Measurements from ENCODE around the gene CALHM4.
A peak's percentile ranks its signal among the peaks of the same experiment; 100 is the strongest.

The CALHM4 gene, protein sequence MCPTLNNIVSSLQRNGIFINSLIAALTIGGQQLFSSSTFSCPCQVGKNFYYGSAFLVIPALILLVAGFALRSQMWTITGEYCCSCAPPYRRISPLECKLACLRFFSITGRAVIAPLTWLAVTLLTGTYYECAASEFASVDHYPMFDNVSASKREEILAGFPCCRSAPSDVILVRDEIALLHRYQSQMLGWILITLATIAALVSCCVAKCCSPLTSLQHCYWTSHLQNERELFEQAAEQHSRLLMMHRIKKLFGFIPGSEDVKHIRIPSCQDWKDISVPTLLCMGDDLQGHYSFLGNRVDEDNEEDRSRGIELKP

DNA sequence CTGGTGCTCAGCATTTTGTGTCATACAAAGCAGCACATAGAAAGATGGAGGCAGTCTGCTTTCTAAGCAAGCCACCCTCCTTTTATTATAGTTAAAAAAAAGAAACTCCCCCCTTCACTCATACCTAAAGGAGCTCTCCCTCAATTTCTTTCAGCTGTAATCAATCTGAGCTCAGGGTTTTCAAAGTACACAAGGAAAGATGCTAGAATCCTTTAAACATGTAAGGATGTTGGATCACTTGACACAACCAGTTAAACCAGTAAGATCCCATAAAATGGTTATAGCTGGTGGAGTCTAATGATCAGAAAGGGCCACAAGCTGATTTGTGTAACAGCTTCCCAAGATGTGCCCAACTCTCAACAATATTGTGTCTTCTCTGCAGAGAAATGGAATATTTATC lies at the start of gene CALHM4:
TSS of gene CALHM4 (plus strand) at position 301 of the 400 bp plus-strand sequence. CDS start at position 344, 43 bp downstream.
- no peak for DNase-seq

DNA sequence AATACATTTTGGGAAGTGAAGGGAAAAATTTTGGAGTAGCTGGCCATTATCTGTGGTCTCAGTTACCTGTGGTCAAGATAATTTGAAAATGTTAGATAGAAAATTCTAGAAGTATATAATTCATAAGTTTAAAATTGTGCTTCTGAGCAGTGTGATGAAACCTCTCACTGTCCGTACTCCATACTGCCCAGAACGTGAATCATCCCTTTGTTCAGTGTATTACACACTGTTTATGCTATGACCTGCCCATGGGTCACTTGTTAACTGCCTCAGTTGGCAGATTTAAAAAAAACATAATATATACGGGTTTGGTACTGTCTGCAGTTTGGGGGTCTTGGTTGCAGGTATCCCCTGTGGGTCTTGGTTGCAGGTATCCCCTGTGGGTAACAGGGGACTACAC lies 46.2 kb upstream of the CALHM4 start:
- DNase-seq: no peak

DNA sequence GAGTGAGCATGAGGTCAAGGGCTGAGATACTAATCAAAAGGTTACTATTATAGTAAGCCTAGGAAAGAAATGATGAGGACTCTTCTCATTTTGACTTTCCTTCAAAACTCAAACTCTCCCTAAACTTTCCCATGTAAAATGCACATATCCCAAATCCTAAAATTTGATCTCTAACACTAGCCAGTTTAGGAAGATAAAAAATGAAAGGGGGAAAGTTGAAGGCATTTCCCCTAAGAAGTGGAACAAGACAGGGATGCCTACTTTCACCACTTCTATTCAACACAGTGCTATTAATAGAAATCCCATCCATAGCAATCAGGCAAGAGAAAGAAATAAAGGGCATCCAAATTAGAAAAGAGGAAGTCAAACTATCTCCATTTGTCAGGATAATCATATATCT lies 45.0 kb upstream of the CALHM4 start:
- DNase-seq: no peak

DNA sequence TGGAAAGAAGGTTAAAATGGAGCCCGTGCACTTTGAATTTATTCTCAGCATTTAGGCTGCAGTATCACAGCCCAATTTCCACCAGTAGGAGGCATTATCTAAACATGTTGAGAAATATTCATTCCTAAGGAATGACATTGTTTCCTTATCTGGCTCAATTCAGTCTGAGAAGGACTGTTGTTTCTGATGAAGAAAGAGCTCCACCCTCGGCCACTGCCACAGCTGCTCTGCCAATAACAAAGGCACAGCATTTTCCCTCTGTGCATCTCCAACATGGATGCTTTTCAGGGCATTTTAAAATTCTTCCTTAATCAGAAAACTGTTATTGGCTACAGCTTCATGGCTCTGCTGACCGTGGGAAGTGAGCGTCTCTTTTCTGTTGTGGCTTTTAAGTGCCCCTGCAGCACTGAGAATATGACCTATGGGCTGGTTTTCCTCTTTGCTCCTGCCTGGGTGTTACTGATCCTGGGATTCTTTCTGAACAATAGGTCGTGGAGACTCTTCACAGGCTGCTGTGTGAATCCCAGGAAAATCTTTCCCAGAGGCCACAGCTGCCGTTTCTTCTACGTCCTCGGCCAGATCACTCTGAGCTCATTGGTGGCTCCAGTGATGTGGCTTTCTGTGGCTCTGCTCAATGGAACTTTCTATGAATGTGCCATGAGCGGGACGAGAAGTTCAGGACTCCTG lies 42.0 kb upstream of the CALHM4 start, which contains the start of gene CALHM5:
TSS of gene CALHM5 (plus strand) at position 216 of the 687 bp plus-strand sequence. CDS start at position 274, 58 bp downstream.
- no peak for DNase-seq

DNA sequence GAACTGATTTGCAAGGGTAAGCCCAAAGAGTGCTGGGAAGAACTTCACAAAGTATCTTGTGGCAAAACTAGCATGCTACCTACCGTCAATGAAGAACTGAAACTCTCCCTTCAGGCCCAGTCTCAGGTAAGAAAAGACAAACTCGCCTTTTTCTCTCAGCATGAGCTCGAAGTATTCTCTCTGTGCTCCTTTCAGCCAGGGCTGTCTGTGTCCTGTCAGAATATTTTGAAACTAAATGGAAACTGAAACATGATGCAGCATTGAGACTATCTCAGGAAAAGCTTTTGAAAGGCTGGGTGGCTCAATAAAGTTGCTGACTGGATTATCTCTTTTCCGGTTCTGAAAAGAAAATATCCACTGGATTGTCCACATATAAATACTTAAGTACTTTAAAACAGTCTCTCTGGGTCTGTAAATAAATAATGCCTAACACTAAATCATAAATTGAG lies 41.4 kb upstream of the CALHM4 start:
- no peak for DNase-seq

DNA sequence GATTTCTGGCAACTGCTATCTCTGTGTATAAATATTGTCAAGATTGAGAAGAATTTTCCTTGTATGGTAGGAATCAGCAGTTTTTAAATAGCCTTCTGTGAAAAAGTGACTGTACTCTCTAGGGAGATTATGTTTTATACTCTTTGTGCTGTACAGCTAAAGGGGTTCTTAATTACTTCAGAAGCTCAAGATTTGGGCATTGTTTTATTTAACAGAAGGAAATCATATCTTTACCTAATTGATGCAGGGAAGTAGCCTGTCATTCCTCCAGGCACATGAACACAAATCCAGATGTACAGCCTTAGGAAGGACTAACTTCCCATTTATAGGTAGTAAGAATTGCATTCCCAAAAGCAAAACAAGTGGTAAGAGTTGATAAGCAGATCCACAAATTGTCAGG lies 40.8 kb upstream of the CALHM4 start:
- no peak for DNase-seq

DNA sequence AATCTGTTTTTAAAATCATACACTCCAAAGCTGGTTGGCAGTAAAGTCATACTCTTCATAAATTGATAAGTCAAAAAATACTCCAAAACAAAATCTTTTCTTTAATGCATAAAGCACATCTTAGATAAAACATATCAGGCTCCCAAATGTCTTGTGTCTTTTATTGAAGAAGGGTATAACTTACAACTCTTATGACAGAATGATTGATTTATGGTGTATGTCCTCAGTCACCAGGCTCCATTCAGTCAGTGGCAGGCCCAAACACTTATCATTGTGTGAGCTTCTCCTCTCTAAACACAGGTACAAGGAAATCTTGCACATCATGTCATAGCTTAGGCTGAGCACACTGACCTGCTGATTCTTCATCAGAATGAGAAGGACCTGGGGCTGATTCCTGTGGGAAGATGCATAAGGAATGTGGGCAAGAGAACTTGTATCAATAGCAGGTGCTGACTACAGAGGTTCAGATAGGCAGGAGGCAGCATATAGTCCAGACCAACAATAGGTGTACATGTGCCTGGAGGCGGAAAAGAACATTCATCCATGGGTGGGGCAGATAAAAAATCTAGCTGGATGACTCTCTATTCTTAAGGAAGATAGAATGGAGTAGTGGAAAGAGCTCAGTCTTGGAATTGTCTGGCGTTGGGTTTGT lies 40.2 kb upstream of the CALHM4 start:
- DNase-seq: no peak

DNA sequence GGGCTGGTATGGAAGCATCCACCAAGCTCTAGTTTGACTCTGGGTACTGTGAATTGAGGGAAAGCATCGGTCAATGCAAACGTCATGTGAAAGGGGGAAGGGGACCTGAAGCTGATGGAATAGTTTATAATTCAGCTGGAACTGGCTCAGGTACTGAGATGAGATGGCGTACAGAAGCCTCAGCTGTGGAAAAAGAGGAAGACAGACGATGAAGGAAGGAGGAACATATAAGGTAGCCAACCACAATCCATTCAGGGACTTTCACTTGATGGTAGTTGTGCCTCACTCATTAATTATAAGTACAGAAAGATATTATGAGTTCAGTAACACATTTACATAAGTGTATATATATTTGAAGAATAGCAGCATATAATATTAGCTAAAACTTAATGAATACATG lies 39.4 kb upstream of the CALHM4 start:
- DNase-seq: no peak

DNA sequence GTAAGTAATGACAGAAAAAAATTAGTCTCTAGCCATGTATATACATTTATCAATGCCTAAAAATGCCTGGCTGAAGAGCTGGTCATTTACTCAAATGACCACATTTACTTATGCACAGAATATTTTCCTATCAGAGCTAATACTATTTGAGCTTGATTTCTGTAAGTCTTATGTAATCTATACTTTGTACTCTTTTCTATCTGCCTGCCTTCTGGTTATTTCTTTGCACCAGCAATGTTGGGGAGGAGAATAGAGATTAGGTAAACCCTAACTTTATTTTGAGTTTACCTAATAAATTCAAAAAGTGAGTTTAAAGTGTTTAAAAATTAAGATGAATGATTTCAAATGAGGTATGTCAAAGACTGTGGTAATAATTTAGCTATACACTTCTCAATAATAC lies 38.4 kb upstream of the CALHM4 start:
- no peak for DNase-seq

DNA sequence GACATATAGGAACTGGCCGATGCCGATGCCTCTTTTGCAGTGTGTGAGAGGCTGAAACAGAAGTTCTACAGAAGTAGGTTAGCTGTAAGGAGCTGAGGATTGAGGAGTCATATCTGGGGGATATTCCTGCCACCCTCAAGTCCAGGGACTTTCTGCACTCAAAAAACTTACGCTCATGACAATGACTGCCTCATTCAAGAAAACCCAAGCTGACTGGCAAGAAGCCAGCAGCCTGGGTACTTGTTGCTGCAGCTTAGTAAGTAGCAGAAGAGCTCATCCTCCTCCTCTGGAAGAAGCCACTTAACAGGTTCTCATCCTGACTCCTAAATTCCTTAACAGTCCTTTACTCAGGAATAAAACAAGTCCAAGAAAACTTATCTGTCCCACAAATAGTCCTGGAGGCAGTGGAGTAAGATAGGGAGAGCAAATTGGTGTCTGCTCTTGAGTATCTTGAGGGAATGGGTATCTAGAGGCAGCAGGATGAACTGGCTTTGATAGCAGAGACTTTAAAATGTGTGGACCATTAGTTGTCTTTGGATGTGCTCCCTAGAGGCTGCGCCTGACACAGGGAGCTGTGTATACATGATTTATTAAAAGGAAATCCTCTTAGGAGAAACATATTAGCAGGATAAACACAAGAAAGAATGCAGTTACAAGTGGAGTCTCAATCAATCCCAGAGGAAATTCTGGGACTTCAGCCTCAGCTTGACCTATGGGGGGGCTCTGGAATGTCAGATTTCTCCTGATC lies 34.8 kb upstream of the CALHM4 start:
- no peak for DNase-seq

DNA sequence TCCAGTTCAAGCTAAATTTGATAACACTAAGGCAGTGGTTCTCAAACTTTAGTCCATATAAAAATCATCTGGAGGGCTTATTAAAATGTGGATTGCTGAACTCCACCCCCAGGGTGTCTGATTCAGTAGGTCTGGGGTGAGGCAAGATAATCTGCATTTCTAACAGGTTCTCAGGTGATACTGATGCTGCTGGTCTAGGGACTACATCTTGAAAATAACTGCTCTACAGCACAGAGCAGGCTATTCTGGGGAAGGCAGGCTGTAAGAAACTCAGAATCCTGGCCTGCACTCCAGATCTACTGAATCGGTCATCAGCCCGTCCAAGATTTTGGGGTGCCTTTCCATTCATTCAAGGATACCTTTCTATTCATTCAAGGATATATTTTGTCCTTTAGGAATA lies 30.7 kb upstream of the CALHM4 start:
- no peak for DNase-seq

DNA sequence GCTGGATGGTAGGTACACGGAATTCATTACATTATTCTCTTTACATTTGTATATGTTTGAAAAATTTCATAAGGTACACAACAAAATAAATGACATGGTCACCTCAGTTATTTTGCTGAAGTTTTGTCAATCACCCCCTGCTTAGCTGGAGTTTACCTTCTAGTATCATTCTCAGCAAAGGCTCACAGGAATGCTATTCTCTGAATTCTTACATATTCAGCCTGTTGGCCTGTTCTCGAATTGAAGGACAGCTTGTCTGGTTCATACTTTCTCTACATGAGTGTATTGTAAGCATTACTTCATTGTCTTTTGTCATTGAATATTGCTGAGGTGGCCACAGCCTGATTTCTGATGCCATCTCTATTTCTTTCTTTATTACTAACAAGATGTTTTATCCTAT lies 29.3 kb upstream of the CALHM4 start:
- no peak for DNase-seq

DNA sequence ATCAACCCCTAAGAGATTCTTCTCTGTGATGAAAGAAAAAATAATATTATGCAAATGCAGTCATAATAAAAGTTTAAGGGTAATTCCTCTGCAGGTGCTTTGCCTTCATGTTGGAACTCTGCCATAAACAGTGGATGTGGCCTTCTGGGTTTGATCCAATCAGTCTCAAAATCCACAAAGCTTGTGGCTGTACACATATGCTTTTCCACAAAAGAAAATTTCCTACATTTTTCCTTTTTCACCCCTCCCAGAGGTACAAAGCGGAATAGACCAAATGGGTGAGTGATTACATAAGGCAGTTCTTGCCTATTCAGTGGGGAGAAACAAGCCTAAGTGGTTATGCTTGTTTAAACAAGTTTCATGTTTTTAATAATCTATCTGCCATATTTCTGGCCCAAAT lies 25.4 kb upstream of the CALHM4 start:
- DNase-seq: no peak

DNA sequence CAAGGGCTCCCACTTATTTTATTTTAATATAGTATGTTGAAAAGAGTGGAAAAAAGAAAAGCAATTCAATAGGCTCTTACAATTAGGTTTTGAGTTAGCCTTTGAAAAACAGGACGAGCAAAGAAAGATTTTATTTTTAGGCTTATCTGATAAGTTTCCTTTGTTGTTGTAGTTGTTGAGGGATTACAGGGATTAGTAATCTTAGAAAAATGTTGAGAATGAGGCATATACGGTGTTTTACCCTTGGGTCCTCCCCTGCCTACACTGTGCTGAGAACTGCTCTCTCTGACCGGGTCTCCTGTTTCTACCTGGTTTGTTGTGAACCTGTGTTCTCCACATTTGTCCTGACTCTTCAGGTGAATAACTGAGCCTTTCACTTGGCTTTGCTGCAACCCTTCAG lies 24.8 kb upstream of the CALHM4 start:
- DNase-seq: no peak

DNA sequence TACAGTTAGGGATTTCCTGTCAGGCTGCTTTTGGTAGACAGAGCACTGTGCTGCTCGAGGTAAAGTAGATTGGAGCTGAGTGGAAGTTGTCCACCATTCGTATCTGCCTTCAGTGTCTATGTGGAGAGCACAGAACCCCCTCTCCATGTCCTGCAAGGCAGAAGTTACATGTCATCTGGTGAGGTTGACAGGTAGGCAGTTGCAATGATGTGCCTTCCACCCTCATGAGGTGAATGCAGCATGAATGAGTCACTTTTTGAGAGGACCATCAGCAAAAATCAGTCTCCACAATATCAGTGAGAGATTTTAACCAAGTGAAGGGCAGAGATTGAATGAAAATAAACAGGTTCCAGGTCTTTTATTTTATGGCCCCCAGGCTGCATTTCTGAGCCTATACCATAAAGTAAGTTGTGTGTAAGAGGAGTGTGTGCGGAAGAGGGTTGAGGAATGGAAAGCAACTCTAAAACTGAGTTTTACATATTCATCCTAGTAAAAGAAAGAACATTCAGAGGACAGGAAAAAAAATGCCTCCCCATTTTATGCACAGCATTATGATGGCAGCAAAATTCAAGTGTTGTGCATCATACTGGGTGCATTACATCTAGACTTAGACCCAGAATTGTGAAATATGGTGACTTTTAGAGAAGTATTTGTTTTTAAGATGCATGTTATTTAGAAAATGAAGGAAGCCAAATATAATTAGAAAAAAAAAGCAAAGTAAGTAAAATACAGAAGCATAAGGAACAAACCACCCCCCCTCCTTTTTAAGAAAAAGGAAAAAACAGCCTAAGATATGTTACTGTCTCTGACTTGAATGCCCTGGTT lies 23.9 kb upstream of the CALHM4 start:
- no peak for DNase-seq

DNA sequence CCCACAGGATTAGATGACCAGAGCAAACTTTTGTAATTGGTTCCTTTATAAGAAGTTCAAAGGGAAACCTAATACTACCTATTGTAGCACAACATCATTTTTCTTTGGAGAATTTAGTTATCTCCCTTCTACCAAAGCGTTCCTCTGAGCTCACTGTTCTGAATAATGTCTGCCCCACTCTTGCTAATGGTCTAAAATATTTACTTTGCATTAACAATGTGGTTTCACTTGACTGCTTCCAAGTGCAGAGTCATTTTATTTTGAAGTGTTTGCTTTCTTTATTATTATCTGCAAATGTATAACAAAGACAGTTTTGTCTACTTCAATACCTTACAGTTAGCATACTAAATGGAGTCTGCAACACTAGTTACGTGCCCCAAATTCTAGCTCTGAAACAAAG lies 23.1 kb upstream of the CALHM4 start:
- DNase-seq: no peak

DNA sequence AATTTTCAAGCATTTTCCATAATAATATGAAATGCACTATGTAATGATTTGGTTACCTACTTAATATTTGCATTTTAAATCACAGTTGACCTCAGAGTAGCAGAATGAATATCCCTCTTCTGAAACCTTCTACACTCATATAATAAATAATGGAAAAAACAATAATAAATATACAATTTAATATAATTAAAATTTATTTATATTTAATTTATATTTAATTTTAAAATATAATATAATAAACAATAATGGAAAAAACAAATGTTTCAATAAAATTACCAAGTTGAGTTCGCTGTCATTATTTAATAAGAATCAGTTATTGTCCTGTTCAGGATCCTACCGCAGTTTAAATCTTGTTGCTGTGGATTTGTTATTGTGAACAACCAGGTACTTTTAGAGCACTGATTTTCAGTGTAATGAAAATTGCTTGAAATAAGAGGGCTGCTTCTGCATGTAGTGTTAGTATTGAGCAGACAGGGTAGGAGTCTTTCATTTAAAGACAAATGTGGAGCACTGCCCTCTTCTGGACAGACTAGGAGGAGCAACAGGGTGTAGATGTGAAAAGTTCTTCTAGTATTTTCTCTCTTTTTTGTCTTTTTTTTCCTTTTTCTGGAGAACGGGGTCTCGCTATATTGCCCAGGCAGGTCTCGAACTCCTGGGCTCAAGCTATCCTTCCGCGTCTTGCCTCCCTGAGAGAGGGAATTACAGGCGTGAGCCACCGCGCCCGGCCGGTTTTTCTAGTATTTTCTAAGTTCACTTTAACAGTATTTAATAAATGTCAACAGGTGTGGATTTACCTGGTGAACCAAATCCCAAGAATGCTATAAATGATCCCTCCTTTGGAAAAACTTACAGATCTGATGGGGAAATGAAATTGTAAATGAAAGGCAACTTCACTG lies 21.6 kb upstream of the CALHM4 start:
- DNase-seq: peak; percentile 62

DNA sequence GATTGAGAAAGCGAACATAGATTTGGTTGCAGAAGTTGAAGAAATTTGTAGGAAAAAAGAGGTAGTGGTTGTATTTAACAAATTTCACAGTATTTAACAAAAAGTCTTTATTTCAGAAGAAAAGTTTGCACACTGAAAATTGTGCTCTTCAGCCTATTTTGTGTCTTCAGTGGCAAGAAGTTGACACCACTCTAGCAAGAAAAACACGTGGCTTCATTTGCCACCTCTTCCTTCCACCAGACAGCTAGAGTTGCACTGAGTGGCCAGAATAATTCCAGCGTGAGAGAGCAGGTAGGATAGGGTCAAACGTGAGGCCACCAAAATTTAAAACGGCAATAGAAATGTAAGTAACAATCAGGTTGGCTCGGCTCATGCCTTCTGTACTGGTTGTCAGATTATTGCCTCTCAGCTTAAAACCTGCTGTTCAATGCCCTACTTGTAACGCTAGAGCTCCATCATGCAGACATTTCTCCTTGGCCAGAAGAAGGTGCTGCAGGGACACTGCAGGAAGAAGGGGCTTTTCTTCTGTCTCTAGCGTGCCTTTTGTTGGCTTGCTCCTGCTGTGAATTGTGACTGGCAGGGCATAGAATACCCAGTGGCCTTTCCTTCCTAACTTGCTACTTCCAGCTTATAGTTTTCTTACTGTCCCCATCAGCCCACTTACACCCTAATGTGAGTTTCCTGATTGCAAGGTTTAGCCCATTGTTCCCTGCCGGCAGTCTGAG lies 20.2 kb upstream of the CALHM4 start:
- no peak for DNase-seq

DNA sequence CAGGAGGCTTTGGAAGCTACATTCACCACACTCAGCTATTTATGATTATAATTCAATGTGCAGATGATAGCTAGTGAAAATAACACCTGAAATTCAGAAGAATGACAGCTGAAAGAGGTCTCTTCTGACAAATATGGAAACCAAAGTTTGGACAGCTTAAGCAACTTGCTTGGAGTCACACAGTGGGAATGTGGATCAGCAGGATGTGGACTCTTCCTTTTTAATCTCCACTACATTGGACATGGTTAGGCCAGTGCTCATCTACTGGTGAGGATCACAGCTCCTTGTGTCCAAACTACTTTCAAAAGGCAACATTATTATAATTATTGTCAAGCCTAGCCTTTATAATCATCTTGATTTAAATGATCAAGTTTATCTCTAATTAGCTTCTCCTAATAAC lies 18.4 kb upstream of the CALHM4 start:
- no peak for DNase-seq

DNA sequence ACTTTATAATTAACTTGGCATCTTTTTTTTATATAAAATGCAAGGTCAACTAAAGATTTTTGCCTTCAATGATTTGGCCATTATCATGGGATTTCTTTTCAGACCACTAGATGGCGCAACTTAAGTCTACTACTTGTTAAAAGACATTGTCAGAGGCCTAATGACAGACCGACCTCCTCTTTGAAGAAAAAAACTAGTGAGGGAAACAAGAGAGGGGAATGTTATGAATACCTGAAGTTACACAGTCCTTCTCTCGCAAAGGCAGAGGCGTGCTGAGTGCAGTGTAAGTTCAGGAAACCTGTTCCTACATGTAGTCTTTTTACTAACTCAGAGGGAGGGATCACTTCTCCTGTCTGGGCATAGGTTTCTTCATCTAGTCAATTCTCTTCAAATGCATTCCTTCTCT lies 17.3 kb upstream of the CALHM4 start:
- peak; percentile 23 for DNase-seq

DNA sequence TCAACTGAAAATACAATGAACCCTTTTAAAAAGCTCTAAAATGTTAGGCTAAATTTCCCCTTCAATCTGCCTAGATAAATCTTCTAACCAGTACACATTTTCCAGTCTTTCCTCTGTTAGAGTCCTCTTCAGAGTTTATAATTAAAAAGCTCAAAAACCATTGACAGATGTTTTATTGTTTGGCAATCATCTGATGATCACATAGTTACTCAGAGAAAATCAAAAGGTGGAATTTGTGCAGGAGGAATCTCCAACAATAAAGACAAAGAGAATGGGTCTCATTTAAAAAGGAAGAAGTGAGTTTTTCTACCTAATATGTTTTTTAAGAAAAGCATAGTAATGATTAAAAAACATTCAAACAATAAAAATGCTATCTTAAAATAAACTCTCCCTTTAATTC lies 11.1 kb upstream of the CALHM4 start:
- DNase-seq: no peak
